Measurements from ENCODE around the gene CRLF1.

Gene CRLF1

DNA sequence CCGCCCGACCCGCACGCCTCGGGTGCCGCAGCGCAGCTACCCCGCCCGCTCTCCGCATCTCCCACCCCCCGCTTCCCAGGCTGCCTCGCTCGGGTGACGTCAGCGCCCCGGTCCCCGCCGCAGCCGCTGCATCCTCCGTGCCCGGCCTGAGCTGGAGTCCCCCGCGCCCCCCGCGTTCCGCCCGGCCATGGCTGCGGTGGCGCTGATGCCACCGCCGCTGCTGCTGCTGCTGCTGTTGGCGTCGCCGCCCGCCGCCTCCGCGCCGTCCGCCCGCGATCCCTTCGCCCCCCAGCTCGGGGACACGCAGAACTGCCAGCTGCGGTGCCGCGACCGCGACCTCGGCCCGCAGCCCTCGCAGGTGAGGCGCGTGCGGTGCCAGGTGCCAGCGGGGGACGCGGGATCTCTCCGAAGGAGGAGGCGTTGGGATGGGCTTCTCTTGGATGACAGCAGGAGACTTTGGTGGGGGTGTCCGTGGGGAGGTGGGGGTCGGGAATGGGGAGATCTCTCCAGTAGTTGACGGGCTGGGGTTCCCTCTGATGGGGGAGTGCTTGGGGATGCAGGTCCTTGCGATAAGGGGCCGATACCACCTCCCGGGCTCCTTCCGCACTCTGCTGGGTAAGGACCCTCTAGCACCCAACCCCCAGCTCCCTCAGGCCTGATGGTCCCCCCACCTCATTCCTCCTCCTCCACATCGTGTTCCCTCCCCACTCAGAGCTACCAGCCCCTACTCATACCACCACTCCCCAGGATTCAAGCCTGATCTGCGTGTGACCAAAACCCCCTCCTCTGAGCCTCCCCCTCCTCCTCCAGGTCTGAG, 6.4 kb upstream of the CRLF1 start, which contains the start of gene TMEM59L:
TSS of gene TMEM59L (plus strand) at position 99 of the 817 bp plus-strand sequence. CDS start at position 188, 89 bp downstream.
- Histone ChIP-seq H3K36me3 (replicated peaks; ENCODE audit: low read depth, low read length) (no peaks in the 10 kb centered on the region), H3K27me3 (ENCODE audit: low read depth, low read length) (peaks cover 42% of the 10 kb centered on the region), H3K4me1 (ENCODE audit: low read length) (no peaks in the 10 kb centered on the region), H3K4me3 (ENCODE audit: low read length) (peak within 1 kb of the TSS; percentile 73), H2AFZ (ENCODE audit: low read depth, low read length) (no peak within 1 kb of the TSS; the same call in 1 of the 2 replicates), H3K27ac (ENCODE audit: low read length) (no peak within 1 kb of the TSS), H3K9ac (ENCODE audit: low read length) (no peak within 1 kb of the TSS), H3K79me2 (ENCODE audit: low read length) (no peaks in the 10 kb centered on the region), H3K4me2 (ENCODE audit: low read length) (peak within 1 kb of the TSS; percentile 47), H3K9me3 (ENCODE audit: insufficient read depth, low read length) (no peaks in the 10 kb centered on the region), H4K20me1 (ENCODE audit: insufficient read depth, low read length) (no peaks in the 10 kb centered on the region)
- TF ChIP-seq CTCF (IDR thresholded peaks at IDR 0.05; ENCODE audit: low read depth, low read length) (no peak), EZH2phosphoT487 (IDR thresholded peaks at IDR 0.05; ENCODE audit: low read depth) (no peak)

GRCh38 chr19:18612051-18612771, 5.6 kb upstream of the CRLF1 start:
- Histone ChIP-seq H3K4me3 (ENCODE audit: low read length) (peak overlapping the region; percentile 73), H3K79me2 (ENCODE audit: low read length) (no peaks in the 10 kb centered on the region), H3K9me3 (ENCODE audit: insufficient read depth, low read length) (no peaks in the 10 kb centered on the region), H2AFZ (ENCODE audit: low read depth, low read length) (no peak overlapping the region; the same call in 1 of the 2 replicates), H3K27me3 (ENCODE audit: low read depth, low read length) (peaks cover 44% of the 10 kb centered on the region), H3K4me2 (ENCODE audit: low read length) (peak overlapping the region; percentile 47), H3K36me3 (replicated peaks; ENCODE audit: low read depth, low read length) (no peaks in the 10 kb centered on the region), H3K9ac (ENCODE audit: low read length) (no peak overlapping the region), H3K27ac (ENCODE audit: low read length) (no peak overlapping the region), H4K20me1 (ENCODE audit: insufficient read depth, low read length) (no peaks in the 10 kb centered on the region), H3K4me1 (ENCODE audit: low read length) (no peaks in the 10 kb centered on the region)
- TF ChIP-seq EZH2phosphoT487 (IDR thresholded peaks at IDR 0.05; ENCODE audit: low read depth) (no peak), CTCF (IDR thresholded peaks at IDR 0.05; ENCODE audit: low read depth, low read length) (no peak)

GRCh38 chr19:18611327-18612050, 4.9 kb upstream of the CRLF1 start:
- TF ChIP-seq EZH2phosphoT487 (IDR thresholded peaks at IDR 0.05; ENCODE audit: low read depth) (no peak), CTCF (IDR thresholded peaks at IDR 0.05; ENCODE audit: low read depth, low read length) (no peak)
- Histone ChIP-seq H3K4me1 (ENCODE audit: low read length) (no peaks in the 10 kb centered on the region), H3K9ac (ENCODE audit: low read length) (no peak overlapping the region), H3K36me3 (replicated peaks; ENCODE audit: low read depth, low read length) (no peaks in the 10 kb centered on the region), H2AFZ (ENCODE audit: low read depth, low read length) (no peak overlapping the region), H3K9me3 (ENCODE audit: insufficient read depth, low read length) (no peaks in the 10 kb centered on the region), H3K4me3 (ENCODE audit: low read length) (no peak overlapping the region), H4K20me1 (ENCODE audit: insufficient read depth, low read length) (no peaks in the 10 kb centered on the region), H3K79me2 (ENCODE audit: low read length) (no peaks in the 10 kb centered on the region), H3K4me2 (ENCODE audit: low read length) (no peak overlapping the region), H3K27me3 (ENCODE audit: low read depth, low read length) (peaks cover 44% of the 10 kb centered on the region), H3K27ac (ENCODE audit: low read length) (no peak overlapping the region)

Measured in OCI-LY3 (cell line).